PFSK-1 (cell line): ENCODE data around the gene DLL3.
A peak's percentile ranks its signal among the peaks of the same experiment; 100 is the strongest.

Experiments used
- FOXP2 ChIP-seq: optimal IDR thresholded peaks from 2 replicates; pipeline ENCODE3; 2011; ENCODE audit warnings: borderline replicate concordance, control low read depth, inconsistent platforms; ENCODE audit not compliant: insufficient read depth; ENCODE audit errors: extremely low read length, extremely low read depth
- POLR2AphosphoS5 ChIP-seq: IDR thresholded peaks from 2 replicates; pipeline ENCODE4 v1.6.1; 2012; ENCODE audit warnings: low read depth, mild to moderate bottlenecking, control low read depth, low read length, moderate library complexity
- REST ChIP-seq, 2 experiments: IDR thresholded peaks; 2 replicates each; pipeline versions ENCODE4 v1.6.1 to v1.8.0; 2011 to 2012; ENCODE audit warnings: low read depth in 2 of 2, low read length in 2 of 2, control low read depth in 1 of 2, inconsistent platforms in 1 of 2, mild to moderate bottlenecking in 1 of 2, moderate library complexity in 1 of 2; ENCODE audit not compliant: insufficient read depth in 1 of 2
- SIN3A ChIP-seq: IDR thresholded peaks from 2 replicates; pipeline ENCODE4 v1.6.1; 2012; ENCODE audit warnings: mild to moderate bottlenecking, low read length, moderate library complexity, borderline replicate concordance; ENCODE audit not compliant: insufficient read depth
- TAF1 ChIP-seq: IDR thresholded peaks from 2 replicates; pipeline ENCODE4 v1.6.1; 2012; ENCODE audit warnings: low read length, control low read depth, borderline replicate concordance; ENCODE audit not compliant: insufficient read depth

The DLL3 gene

GRCh38 chr19:39489756-39490155 lies 9.0 kb upstream of the DLL3 start:
- no peak for TF ChIP-seq SIN3A
- peak; percentile 48; the same call in 1 of the 2 replicates for TF ChIP-seq POLR2AphosphoS5
- TF ChIP-seq TAF1, result no peak
- TF ChIP-seq FOXP2, result no peak
- TF ChIP-seq REST (IDR thresholded peaks at IDR 0.05; ENCODE audit: insufficient read depth in 1 of 2, low read depth in 2 of 2, low read length in 2 of 2), result no peak

- TF ChIP-seq REST (IDR thresholded peaks at IDR 0.05; ENCODE audit: insufficient read depth in 1 of 2, low read depth in 2 of 2, low read length in 2 of 2), result no peak
- TF ChIP-seq FOXP2, result no peak
- no peak for TF ChIP-seq SIN3A
- TF ChIP-seq POLR2AphosphoS5, result no peak
- TF ChIP-seq TAF1, result no peak
Observed at GRCh38 chr19:39492225-39492624, 6.5 kb upstream of the DLL3 start.

GRCh38 chr19:39492788-39493187 lies 6.0 kb upstream of the DLL3 start:
- no peak for TF ChIP-seq SIN3A
- TF ChIP-seq FOXP2, result no peak
- TF ChIP-seq POLR2AphosphoS5, result no peak
- TF ChIP-seq REST (IDR thresholded peaks at IDR 0.05; ENCODE audit: insufficient read depth in 1 of 2, low read depth in 2 of 2, low read length in 2 of 2), result no peak
- no peak for TF ChIP-seq TAF1

GRCh38 chr19:39494661-39495060 lies 4.1 kb upstream of the DLL3 start:
- TF ChIP-seq FOXP2, result no peak

- TF ChIP-seq POLR2AphosphoS5 (no peak), REST (IDR thresholded peaks at IDR 0.05; ENCODE audit: insufficient read depth in 1 of 2, low read depth in 2 of 2, low read length in 2 of 2) (no peak), FOXP2 (no peak), SIN3A (no peak), TAF1 (no peak)
Observed at GRCh38 chr19:39496063-39496462, 2.7 kb upstream of the DLL3 start.

GRCh38 chr19:39497701-39497995 lies 1.1 kb upstream of the DLL3 start:
- TF ChIP-seq POLR2AphosphoS5, result no peak
- TF ChIP-seq SIN3A, result no peak
- no peak for TF ChIP-seq FOXP2
- no peak for TF ChIP-seq TAF1
- TF ChIP-seq REST (IDR thresholded peaks at IDR 0.05; ENCODE audit: insufficient read depth in 1 of 2, low read depth in 2 of 2, low read length in 2 of 2), result no peak
